HepG2 (cell line): ENCODE measurements around the gene TNXB. TPM values are rescaled to one million over a fixed set of nuclear protein-coding genes. Genes with fewer than 3 reads are reported as not detected.

ENCODE experiments used
- CBX5 ChIP-seq: sonication (generic); formaldehyde crosslinking; IDR thresholded peaks from 2 replicates; pipeline ENCODE4 v1.4.0; 2020; ENCODE audit warnings: missing genetic modification reagents, borderline replicate concordance
- HOXA3 ChIP-seq: sonication (generic); formaldehyde crosslinking; IDR thresholded peaks from 2 replicates; pipeline ENCODE4 v1.5.0; 2020; ENCODE audit warnings: missing genetic modification reagents
- PHF21A ChIP-seq: sonication (generic); formaldehyde crosslinking; IDR thresholded peaks from 2 replicates; pipeline ENCODE4 v1.5.0; 2020; ENCODE audit warnings: mild to moderate bottlenecking, missing genetic modification reagents
- SOX13 ChIP-seq, 3 experiments: fragments of 450-650 bp in 1 of 3; sonication (generic) in 1 of 3; formaldehyde crosslinking in 1 of 3; IDR thresholded peaks in 2 of 3; conservative IDR thresholded peaks in 1 of 3; 2 replicates each; pipeline versions ENCODE4 v1.5.0 to v1.6.1; 2016 to 2020; ENCODE audit warnings: antibody characterized with exemption in 1 of 3, mild to moderate bottlenecking in 1 of 3, missing compliant biosample characterization in 1 of 3, missing genetic modification reagents in 1 of 3, moderate library complexity in 1 of 3
- TAF1 ChIP-seq: sonication (generic); formaldehyde crosslinking; IDR thresholded peaks from 2 replicates; pipeline ENCODE4 v1.4.0; 2020; ENCODE audit warnings: missing genetic modification reagents
- TBP ChIP-seq: sonication (generic); formaldehyde crosslinking; IDR thresholded peaks from 2 replicates; pipeline ENCODE4 v1.5.0; 2020; ENCODE audit warnings: missing genetic modification reagents
- ZNF567 ChIP-seq: sonication (generic); formaldehyde crosslinking; IDR thresholded peaks from 2 replicates; pipeline ENCODE4 v1.8.1; 2023; ENCODE audit warnings: mild to moderate bottlenecking, missing genetic modification reagents, borderline replicate concordance
- ZNF7 ChIP-seq: IDR thresholded peaks from 2 replicates; pipeline ENCODE4 v1.6.1; 2016; ENCODE audit warnings: missing biosample characterization, missing genetic modification reagents
- polyA plus RNA-seq, 8 experiments: library from polyadenylated mRNA; depleted of rRNA in 3 of 8; stranded (reverse) in 7 of 8; unstranded in 1 of 8; fragments of >200 nt; fragmentation: Illumina TruSeq in 4 of 8; extraction: Trizol in 4 of 8; gene quantifications; 2 replicates each; pipeline versions ENCODE4 v1.2.1 to v1.2.3, GENCODE V29; 2011 to 2016; ENCODE audit warnings: low read depth in 4 of 8, missing spikeins in 1 of 8, mixed read lengths in 1 of 8; ENCODE audit not compliant: insufficient read depth in 1 of 8
- total RNA-seq, 5 experiments: library from RNA; depleted of rRNA; stranded (reverse); fragments of >200 nt; fragmentation: Illumina TruSeq; extraction: Trizol; gene quantifications; 2 replicates each; pipeline ENCODE4 v1.2.3, GENCODE V29; 2016; ENCODE audit warnings: low read depth in 1 of 5
- TF ChIP-seq, protein P1 (sequence below): sonication (generic); formaldehyde crosslinking; IDR thresholded peaks from 2 replicates; pipeline ENCODE4 v1.5.0; 2020; ENCODE audit warnings: missing genetic modification reagents
- TF ChIP-seq, protein P2 (sequence below): sonication (generic); formaldehyde crosslinking; conservative IDR thresholded peaks from 2 replicates; pipeline ENCODE4 v1.4.0; 2020; ENCODE audit warnings: missing genetic modification reagents
- TF ChIP-seq, protein P3 (sequence below): sonication (generic); formaldehyde crosslinking; conservative IDR thresholded peaks from 2 replicates; pipeline ENCODE4 v1.8.0; 2022; ENCODE audit warnings: missing genetic modification reagents
- TF ChIP-seq, protein P4 (sequence below): sonication (generic); formaldehyde crosslinking; IDR thresholded peaks from 2 replicates; pipeline ENCODE4 v1.4.0; 2020; ENCODE audit warnings: missing genetic modification reagents, mild to moderate bottlenecking, borderline replicate concordance
- TF ChIP-seq, protein P5 (sequence below): sonication (generic); formaldehyde crosslinking; IDR thresholded peaks from 2 replicates; pipeline ENCODE4 v1.4.0; 2020; ENCODE audit warnings: mild to moderate bottlenecking, missing genetic modification reagents
- TF ChIP-seq, protein P6 (sequence below): sonication (generic); formaldehyde crosslinking; IDR thresholded peaks from 2 replicates; pipeline ENCODE4 v1.4.0; 2020; ENCODE audit warnings: missing genetic modification reagents, borderline replicate concordance

The TNXB gene
- total and polyA plus RNA-seq, 2 of the 13 experiments (the other 11 are each of a cell fraction or from before 2014, with no cell fraction given), result 1.6 to 2.7 TPM

DNA sequence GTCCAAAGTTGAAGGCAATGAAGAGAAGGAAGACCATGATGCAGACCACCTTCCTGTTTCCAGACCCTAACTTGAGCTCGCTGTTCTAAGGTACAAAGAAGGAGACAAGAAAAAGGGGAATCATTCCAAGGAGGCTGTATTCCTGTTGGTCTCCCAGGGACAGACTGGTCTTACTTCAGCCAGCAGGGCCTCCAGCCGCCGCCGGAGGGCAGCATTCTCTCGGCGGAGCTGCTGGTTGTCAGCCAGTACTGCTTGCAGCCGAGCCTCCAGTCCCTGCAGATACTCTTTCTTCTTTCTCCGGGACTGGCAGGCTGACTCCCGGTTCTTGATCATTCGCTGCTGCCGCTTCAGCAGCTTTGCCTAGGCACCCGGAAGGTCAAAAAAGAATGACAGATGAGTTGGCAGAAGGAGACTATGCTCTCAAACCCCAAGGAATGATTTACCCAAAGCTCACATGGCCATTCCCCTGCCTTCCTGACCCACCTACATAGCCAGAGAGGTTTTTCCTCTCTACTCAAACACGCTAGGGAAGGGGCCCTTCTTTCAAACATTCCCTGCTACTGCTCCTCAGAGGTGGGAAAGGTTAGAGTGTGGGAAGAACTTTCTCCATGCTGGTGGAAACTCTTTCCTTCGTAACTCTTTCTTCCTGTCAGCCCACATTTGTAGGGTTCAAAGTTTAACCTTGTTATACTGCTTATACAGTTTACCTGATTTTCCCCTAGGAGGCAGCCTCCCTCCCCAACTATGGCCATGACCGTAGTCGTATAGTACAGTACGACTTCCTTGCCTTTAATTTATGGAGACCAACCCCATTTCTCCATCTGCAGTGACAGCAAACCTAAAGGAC lies 9.9 kb upstream of the TNXB start (continued):
- TF ChIP-seq, protein P1, sequence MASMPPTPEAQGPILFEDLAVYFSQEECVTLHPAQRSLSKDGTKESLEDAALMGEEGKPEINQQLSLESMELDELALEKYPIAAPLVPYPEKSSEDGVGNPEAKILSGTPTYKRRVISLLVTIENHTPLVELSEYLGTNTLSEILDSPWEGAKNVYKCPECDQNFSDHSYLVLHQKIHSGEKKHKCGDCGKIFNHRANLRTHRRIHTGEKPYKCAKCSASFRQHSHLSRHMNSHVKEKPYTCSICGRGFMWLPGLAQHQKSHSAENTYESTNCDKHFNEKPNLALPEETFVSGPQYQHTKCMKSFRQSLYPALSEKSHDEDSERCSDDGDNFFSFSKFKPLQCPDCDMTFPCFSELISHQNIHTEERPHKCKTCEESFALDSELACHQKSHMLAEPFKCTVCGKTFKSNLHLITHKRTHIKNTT (CRISPR knock-in tag), result 0 out of 2 replicates have a peak, but pooled peaks have one; percentile 23
- 0 out of 2 replicates have a peak, but pooled peaks have one; percentile 53 for TF ChIP-seq ZNF567 (CRISPR knock-in tag)
- TF ChIP-seq, protein P2, sequence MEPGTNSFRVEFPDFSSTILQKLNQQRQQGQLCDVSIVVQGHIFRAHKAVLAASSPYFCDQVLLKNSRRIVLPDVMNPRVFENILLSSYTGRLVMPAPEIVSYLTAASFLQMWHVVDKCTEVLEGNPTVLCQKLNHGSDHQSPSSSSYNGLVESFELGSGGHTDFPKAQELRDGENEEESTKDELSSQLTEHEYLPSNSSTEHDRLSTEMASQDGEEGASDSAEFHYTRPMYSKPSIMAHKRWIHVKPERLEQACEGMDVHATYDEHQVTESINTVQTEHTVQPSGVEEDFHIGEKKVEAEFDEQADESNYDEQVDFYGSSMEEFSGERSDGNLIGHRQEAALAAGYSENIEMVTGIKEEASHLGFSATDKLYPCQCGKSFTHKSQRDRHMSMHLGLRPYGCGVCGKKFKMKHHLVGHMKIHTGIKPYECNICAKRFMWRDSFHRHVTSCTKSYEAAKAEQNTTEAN (CRISPR knock-in tag), result no peak
- no peak for TF ChIP-seq ZNF7 (CRISPR knock-in tag)
- peak; percentile 56 for TF ChIP-seq HOXA3 (CRISPR knock-in tag)
- TF ChIP-seq, protein P3, sequence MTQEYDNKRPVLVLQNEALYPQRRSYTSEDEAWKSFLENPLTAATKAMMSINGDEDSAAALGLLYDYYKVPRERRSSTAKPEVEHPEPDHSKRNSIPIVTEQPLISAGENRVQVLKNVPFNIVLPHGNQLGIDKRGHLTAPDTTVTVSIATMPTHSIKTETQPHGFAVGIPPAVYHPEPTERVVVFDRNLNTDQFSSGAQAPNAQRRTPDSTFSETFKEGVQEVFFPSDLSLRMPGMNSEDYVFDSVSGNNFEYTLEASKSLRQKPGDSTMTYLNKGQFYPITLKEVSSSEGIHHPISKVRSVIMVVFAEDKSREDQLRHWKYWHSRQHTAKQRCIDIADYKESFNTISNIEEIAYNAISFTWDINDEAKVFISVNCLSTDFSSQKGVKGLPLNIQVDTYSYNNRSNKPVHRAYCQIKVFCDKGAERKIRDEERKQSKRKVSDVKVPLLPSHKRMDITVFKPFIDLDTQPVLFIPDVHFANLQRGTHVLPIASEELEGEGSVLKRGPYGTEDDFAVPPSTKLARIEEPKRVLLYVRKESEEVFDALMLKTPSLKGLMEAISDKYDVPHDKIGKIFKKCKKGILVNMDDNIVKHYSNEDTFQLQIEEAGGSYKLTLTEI (CRISPR knock-in tag), result no peak
- no peak for TF ChIP-seq PHF21A (CRISPR knock-in tag)
- TF ChIP-seq TBP (CRISPR knock-in tag), result peak; percentile 56; the same call in 1 of the 2 replicates
- peak; percentile 49; the same call in 1 of the 2 replicates for TF ChIP-seq TAF1
- TF ChIP-seq SOX13 (IDR thresholded peaks at IDR 0.05), result no peak
- TF ChIP-seq SOX13 (CRISPR knock-in tag; conservative IDR thresholded peaks at IDR 0.05 in 1 of 2, IDR thresholded peaks at IDR 0.05 in 1 of 2), result 0 out of 4 replicates have a peak, but pooled peaks of 1 of the 2 experiments have one; percentile 80
- TF ChIP-seq, protein P4, sequence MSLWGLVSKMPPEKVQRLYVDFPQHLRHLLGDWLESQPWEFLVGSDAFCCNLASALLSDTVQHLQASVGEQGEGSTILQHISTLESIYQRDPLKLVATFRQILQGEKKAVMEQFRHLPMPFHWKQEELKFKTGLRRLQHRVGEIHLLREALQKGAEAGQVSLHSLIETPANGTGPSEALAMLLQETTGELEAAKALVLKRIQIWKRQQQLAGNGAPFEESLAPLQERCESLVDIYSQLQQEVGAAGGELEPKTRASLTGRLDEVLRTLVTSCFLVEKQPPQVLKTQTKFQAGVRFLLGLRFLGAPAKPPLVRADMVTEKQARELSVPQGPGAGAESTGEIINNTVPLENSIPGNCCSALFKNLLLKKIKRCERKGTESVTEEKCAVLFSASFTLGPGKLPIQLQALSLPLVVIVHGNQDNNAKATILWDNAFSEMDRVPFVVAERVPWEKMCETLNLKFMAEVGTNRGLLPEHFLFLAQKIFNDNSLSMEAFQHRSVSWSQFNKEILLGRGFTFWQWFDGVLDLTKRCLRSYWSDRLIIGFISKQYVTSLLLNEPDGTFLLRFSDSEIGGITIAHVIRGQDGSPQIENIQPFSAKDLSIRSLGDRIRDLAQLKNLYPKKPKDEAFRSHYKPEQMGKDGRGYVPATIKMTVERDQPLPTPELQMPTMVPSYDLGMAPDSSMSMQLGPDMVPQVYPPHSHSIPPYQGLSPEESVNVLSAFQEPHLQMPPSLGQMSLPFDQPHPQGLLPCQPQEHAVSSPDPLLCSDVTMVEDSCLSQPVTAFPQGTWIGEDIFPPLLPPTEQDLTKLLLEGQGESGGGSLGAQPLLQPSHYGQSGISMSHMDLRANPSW (CRISPR knock-in tag), result 0 out of 2 replicates have a peak, but pooled peaks have one; percentile 58
- TF ChIP-seq CBX5 (CRISPR knock-in tag), result peak; percentile 43; the same call in 1 of the 2 replicates
- TF ChIP-seq, protein P5, sequence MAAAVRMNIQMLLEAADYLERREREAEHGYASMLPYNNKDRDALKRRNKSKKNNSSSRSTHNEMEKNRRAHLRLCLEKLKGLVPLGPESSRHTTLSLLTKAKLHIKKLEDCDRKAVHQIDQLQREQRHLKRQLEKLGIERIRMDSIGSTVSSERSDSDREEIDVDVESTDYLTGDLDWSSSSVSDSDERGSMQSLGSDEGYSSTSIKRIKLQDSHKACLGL, result peak; percentile 22; the same call in 1 of the 2 replicates
- TF ChIP-seq, protein P6, sequence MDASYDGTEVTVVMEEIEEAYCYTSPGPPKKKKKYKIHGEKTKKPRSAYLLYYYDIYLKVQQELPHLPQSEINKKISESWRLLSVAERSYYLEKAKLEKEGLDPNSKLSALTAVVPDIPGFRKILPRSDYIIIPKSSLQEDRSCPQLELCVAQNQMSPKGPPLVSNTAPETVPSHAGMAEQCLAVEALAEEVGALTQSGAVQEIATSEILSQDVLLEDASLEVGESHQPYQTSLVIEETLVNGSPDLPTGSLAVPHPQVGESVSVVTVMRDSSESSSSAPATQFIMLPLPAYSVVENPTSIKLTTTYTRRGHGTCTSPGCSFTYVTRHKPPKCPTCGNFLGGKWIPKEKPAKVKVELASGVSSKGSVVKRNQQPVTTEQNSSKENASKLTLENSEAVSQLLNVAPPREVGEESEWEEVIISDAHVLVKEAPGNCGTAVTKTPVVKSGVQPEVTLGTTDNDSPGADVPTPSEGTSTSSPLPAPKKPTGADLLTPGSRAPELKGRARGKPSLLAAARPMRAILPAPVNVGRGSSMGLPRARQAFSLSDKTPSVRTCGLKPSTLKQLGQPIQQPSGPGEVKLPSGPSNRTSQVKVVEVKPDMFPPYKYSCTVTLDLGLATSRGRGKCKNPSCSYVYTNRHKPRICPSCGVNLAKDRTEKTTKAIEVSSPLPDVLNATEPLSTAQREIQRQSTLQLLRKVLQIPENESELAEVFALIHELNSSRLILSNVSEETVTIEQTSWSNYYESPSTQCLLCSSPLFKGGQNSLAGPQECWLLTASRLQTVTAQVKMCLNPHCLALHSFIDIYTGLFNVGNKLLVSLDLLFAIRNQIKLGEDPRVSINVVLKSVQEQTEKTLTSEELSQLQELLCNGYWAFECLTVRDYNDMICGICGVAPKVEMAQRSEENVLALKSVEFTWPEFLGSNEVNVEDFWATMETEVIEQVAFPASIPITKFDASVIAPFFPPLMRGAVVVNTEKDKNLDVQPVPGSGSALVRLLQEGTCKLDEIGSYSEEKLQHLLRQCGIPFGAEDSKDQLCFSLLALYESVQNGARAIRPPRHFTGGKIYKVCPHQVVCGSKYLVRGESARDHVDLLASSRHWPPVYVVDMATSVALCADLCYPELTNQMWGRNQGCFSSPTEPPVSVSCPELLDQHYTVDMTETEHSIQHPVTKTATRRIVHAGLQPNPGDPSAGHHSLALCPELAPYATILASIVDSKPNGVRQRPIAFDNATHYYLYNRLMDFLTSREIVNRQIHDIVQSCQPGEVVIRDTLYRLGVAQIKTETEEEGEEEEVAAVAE (CRISPR knock-in tag), result no peak
